NCI-H748 (cell line): Measurements from ENCODE around the gene ANKRD36C.
"Not testable (repeated sequence)": the region's sequence is repeated elsewhere in the genome, so short reads cannot be mapped to it uniquely, and the experiment has no call there.

Experiments
- DNase-seq: peaks from one replicate; lab custom pipeline; 2025; ENCODE audit not compliant: unreplicated experiment; lab: John Stamatoyannopoulos, UW

ANKRD36C gene

DNA sequence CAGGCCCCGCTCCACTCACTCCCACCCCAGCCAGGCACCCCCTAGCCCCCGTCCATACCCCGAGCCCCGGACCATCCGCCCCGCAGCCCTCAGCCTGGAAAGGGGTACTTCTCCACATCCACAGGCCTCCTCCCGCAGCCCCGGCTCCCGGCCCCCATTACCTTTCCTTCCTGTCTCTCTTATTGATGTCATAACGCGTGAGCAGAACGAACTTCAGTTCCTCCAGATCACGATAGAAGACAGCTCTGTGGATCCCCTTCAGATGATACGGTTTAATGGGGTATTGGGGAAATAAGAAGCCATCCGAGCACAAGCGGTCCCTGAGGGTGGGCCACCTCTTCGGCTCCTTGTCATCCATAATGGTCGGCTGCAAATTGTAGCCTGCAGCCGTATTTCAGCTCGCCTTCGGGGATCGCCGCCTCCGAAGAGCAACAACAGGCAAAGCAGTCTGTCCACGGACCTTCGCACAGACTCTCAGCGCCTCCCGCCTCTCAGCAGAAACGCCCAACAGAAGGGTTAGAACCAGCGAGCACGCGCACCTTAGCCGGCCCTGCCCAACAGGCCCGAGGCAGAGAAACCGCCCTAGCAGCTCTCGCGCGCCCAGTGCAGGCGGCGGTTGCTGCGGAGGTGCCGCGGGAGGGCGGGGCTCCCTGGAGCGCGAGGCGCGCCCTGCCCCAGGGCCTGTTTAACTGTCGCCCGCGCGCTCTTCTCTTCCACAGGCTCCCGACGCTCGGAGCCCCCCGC, at the start of gene ANKRD36C:
Gene ANKRD36C, minus strand, starts transcription at position 474 of the 744 bp plus-strand sequence. Its CDS starts 116 bp downstream, at position 358.
- DNase-seq = not testable (repeated sequence)

DNA sequence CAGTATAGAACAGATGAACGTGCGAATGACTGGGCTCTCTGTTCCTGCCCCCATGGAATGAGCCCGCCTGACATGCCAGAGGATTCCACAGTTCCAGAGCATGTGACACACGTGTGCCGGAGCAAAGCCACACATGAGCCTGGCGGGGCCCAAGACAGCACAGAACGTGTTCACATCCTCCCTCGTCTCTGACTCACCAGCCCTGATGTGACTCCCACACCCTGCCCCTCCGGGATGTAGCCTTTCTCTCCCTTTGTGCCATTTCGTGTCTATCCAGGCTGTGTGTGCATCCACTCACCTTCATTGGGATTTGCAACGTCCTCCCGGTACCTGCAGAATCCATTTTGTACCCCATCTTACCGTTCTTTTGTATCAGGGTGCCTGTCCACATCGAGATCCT, 43.9 kb upstream of the ANKRD36C start:
- DNase-seq = not testable (repeated sequence)

DNA sequence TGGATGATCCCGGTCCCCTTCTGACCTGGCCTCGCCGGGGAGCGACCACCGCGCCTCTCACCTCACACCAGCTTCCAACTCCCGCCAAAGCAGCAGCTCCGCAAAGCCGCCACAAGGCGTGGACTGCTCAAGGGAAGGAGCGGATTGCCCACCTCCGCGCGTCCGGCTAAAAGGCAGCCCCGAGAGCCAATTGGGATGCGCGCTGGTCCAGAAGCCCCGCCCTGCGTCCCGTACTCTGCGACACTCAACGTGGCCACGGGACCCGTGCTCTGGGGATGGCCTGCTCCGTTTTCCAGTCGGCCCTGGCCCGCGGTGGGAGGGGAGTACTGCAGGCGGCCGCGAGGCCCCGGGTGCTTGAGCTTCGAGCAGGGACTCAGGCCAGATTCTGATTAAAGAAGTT, 43.2 kb upstream of the ANKRD36C start, which contains the start of gene GPAT2:
Gene GPAT2, minus strand, starts transcription at position 125 of the 400 bp plus-strand sequence. CDS start 2,557 bp downstream, outside the sequence.
- not testable (repeated sequence) for DNase-seq

DNA sequence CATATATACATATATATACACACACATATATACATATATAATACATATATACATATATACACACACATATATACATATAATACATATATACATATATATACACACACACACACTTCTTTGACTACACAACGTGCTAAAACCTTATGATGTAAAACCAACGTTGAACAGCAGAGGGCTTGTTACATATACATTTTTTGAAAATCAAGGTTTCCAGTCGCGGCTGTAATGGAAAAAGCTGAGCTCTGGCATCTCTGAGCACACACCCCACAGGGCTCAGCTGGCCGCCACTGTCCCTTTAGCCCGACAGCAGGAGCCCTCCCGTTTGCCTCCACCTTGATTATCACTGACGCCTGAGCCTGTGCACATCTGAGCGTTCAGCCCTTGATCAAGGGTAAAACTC, 42.4 kb upstream of the ANKRD36C start:
- DNase-seq = not testable (repeated sequence)

DNA sequence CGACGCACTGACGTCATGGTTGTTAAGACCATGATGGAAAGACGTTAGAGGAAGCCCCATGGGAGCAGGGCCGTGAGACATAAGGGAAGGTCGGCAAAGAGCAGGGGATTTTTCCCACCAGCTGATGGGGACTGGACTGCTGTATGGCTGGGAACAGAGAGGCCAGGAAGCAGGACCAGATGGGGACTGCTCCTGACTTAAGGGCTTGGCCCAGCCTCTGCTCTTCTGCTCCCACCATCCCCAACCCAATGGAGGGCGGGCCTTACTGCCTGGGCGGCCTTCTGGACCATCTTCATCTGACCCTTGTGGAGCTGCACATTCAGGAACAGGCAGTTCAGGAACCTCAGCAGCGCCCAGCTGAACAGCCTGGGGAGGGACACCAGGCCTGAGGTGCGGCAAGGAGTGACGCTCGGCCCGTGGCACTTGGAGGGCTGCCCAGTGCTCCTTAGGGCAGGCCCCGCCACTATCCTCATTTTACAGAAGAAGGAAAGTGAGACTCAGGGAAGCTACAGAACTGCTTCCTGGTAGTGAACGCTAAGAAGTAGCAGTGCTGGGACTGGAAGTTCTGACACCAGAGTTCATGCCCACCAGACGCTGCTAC, 36.2 kb upstream of the ANKRD36C start:
- DNase-seq = not testable (repeated sequence)

DNA sequence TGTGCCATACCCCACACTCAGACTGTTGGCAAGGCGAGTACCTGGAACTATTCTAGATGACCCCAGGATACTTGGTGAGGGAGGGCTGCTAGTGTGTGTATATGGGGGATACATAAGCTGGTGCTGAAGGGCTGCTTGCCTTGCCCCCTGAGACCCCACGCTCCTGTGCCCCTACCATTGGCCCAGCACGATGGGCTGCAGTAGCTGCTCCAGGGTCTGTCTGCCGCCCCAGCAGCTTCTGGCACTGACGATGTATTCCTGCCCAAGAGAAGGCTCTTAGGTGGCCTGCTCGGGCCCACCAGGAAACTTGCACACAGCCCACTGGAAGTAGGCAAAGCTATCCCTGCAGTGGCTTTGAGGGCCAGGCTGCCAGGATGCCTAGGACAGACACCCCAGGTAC, 34.1 kb upstream of the ANKRD36C start:
- not testable (repeated sequence) for DNase-seq

DNA sequence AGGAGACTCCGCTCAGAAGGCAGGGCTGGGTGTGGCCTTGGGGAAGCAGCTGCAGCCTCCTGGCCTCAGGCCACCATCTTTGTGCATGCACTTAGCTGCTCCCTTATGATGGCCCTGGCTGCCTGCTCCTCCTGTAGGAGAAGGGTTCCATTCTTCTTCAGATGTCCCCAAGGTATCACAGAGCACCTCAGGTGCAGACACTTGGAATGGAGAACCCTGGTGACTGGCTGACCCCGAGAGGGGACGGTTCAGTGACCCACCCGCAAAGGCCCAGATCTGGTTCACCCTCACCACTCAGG, 33.5 kb upstream of the ANKRD36C start:
- no peak for DNase-seq

DNA sequence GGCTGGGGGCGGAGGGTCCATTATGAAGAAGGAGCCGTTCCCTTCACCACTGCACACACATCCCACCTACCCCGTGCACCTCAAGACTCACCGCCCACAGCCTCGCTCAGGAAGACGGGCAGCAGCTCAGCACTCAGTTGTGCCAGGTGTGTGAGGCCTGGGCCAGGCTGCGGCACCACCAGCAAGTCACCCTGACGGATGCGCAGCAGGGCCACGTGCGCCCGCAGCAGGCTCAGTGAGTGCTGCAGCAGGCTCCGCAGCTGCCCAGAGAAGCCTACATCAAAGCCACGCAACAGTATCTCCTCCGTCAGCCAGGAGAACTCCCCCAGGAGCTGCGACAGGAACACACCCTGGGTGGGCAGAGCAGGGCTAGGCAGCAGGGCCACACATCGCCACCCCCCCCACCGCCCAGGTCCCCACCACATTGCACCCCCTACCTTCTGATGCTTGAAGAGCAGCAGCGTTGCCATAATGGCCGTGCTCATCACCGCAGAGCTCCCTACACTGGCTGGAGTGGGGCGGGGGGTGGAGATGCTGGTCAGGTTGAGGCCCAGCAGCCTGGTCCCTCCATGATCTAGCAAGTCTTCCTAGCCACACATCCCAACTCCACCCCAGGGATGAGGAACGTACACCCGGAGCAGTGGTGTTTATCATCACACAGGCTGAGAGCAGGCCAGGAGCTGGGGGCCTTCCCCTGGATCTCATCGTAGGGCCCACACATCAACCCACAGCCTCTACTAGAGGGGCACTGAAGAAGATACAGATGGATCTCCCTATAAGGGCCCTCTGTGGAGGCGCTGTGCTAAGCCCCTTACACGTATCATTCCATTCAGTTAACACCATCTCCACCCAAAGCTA, 32.9 kb upstream of the ANKRD36C start:
- DNase-seq = no peak

DNA sequence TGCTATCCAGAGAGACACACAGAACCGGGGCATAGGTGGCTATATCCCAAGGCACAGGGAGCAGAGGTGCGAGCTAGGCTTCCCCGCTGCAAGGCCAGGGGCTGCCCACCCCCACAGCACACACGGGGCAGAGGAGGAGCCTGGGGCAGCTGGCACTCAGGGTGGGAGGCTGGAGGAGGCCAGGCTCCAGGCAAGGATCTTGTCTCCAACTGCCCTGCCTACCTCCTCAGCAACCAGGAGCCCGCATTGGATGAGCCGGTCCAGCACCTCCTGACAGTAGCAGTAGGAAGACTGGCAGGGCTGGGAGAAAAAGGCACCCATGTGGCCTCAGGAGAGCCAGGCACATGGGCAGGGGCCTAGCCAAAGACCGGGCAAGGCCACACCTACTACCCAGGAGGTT, 32.1 kb upstream of the ANKRD36C start:
- not testable (repeated sequence) for DNase-seq

DNA sequence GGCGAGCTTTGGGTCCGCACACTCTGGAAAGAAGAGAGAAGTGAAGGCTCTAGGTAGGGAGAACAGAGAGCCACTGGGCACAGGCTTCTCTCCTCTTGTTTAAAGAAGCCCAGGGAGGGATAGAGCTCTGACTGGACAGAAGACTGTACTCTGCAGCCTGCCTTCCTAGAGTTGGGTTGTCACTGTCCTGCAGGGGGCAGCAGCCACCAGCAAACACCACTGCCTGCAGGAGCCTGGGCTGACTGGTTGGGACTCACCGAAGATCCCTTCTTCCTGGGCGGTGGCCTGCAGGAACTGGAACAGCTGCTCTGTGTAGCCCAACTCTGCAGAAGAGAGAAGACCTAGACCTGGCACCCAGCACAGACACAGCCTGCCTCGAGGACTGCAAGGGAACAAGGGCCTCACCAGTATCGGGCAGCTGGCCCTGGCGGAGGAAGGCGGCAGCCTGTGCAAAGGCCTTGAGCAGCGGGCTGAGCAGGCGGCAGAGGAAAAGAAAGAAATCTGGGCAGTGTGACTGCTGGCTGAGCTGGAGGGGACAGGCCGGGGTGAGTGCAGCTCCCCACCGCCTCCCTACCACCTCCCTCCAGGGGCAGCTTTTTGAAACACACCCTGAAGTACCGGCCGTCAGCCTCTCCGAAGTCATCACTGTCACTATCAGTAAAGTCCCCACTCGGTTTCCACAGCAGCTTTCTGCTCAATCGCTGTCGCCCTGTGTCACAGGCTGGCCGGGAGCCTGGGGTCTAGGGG, 31.2 kb upstream of the ANKRD36C start:
- not testable (repeated sequence) for DNase-seq

DNA sequence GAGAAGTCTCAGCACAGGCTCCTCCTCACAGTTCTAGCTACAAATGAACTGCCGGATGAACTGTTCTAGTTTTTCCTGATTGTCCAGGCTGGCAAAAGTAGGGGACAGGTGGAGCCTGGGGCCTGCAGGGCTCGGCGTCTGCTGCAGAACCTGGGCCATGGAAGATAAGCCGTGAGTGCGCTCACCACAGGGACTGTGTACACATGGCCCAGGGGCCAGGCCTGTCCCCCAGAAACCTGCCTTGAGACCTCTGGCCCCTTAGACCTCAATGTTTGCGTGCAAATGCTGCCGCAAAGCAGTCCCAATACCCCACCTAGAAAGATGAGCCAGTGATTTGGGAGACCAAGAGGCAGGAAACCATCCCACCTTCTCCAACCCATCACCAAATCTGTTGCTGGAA, 30.5 kb upstream of the ANKRD36C start:
- not testable (repeated sequence) for DNase-seq

DNA sequence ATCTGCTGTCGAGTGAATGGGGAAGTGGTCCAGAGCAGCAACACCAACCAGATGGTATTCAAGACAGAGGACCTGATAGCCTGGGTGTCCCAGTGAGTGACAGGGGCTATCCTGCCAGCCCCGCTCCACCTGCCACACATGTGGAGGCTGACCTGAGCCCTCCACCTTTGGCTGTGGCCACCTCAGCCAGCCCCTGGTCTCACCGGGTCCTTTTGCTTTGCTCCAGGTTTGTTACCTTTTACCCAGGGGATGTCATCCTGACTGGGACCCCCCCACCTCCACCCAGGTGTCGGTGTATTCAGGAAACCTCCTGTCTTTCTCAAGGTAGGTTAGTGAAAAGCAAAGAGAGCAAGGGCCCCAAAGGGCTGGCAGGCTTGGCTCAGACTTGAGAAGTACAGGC, 29.5 kb upstream of the ANKRD36C start:
- DNase-seq = not testable (repeated sequence)

DNA sequence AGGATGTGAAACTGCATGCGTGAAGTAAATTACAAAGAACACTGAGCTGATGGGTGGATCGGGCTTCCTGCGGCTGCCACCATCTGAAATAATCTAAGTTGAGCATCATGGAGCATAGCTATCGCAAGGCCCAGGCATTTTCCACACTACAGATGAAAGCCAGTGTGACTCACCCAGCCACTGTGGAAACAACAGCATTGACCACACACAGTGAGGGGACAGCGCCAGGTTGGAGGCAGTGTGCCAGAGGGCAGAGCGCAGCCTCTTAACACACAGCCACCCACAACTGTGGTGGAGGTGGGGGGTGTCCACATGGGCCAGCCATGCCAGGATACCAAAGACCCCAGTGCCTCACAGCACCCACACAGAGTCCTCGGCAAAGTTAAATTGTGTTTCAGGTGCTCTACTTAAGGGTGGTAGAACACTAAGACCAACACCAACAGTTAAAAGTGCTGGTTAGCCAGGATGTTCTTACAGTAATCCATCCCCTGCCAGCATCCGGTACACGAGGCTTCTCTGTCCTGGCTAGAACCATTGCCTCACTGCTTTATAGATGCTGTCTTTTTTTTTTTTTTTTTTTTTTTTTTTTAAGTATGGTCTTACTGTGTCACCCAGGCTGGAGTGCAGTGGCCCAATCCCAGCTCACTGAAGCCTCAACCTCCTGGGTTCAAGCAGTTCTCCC, 28.4 kb upstream of the ANKRD36C start:
- DNase-seq = not testable (repeated sequence)

DNA sequence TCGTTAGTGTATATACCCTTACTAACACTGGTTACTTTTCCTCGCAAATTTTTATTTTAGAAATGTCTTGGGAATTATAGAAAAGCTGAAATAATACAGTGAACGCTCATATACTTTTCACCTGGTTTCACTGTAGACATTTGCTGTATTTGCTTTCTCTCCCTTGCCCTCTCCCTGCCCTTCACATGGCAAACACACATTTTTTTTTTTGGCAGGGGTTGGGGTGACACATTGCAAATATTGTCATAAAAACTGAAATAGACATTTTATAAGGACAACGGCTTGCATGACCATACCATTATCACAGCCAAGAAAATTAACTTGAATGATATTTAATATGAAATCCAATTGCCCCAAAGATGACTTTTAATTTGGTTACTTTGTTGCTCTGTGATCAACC, 24.7 kb upstream of the ANKRD36C start:
- DNase-seq = not testable (repeated sequence)

DNA sequence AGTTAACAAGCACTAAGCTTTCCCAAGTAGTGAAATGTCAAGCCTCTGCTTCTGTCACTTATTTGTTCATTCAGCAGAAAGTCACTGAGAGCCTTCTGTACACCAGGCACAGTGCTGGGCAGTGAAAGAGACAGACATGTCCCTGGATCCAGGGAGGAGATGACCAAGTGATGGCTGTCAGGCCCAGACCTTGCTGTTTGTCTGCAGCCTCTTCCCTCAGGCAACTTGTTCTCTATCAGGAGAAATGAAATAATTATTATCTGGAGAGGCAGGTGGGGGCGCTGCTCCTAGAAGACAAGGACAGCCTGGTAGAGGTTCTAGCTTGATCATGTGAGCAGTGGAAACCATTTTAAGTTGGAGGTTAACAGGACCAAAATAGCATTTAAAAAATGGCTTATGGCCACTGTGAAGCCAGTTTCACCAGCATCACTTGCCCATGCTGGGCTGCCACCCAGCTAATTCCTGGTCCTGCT, 21.2 kb upstream of the ANKRD36C start:
- not testable (repeated sequence) for DNase-seq

DNA sequence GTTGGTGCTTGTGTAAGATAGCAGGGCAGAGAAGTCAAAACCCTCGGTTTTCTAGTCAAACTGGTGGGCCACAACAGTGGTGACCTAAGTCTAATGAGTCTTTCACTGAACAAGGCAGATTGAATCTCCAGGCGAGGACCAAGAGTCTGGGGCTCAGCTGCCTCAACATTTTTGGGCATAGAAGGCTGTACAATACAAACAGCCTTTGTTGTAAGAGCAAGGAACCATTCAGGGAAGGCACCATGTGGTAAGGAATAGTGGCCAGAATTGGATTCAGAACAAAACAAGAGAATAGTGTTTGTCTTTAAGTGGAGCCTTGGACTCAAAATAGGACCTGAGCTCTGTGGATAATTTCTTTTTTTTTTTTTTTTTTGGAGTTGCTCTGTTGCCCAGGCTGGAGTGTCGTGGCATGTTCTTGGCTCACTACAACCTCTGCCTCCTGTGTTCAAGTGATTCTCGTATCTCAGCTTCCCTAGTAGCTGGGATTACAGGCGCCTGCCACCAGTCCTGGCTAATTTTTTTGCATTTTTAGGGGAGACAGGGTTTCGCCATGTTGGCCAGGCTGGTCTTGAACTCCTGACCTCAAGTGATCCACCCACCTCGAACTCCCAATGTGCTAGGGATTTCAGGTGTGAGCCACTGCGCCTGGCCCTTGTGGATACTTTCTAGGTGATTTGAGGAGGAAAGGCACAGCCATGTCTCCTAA, 20.6 kb upstream of the ANKRD36C start:
- not testable (repeated sequence) for DNase-seq

DNA sequence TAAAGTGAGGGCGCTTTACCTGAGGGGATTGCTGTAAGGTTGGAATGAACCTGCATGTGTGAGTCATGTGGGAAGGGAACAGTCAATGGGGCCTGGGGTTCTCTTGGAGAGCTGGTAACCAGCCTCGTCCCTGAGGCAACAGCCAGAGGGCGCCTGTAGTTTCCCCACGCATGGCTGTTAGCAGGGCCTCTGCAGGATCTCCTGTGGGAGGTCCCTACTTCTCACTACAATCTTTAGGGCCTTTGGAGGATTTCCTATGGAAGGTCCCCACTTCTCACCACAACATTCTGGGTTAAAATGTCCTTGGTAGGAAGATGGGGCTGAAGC, 19.5 kb upstream of the ANKRD36C start:
- DNase-seq = not testable (repeated sequence)

DNA sequence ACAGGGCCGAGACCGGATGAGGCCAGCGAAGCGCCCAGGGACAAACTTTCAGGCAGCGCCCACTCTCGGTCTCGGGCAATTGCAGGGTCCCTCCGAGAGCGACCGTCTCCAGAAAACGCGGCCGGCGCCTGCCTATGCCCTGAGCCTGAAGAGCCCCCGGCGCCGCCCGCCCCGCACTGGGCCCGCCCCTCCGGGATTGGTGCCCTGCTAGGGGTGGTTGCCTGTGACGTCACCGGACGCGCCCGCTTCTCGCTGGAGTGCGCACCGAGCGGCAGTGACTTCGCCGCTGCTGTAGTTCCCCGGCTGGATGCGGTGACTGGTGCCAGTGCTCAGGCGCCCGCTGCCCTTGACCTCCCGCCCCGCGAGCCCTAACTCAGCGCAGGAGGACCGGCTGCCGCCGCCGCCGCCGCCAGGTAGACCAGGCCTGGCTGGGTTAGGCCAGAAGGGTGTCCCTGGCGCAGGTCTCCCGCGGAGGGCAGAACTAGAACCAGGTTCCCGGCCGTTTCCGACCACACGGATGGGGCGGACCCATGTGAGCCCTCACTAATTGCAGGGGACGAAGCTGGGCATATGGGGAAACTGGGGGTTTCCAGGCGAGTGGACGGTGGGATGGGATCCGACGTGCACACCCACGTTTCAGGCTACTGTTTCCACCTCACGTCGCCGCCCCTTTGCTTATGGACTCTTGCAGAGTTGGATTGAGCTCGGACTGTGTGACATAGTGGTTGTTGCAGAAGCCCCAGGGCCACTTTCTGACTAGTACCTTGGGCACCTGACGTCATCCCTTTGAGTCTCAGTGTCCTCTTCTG, 18.9 kb upstream of the ANKRD36C start:
- DNase-seq = not testable (repeated sequence)

DNA sequence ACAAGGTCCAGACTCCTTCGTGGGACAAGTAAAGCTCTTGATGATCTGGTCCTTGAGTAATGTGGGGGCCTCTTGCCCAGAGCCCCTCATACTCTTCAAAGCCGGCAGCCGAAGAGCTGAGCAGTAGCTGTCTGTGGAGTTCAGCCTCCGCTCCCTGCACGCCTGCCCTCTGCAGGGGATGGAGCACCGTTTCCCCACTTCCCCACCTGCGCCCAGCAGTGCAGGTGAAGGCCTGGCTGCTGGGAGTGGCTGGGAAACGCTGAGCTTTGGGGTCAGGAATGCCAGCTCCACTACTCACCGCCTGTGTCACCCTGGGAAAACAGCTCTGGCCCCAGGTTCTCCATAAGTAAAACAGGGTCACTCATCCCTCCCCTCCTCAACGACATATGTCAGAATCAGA, 18.2 kb upstream of the ANKRD36C start:
- not testable (repeated sequence) for DNase-seq
